ENCODE data around the gene PPP1R9B. TPM values are rescaled to one million over a fixed set of nuclear protein-coding genes. Genes with fewer than 3 reads are reported as not detected.
A peak's percentile ranks its signal among the peaks of the same experiment; 100 is the strongest.

PPP1R9B gene
- total RNA-seq, 4 donors from 2014 or later, result 28.6 to 37.2 (median 31.9) TPM

- Histone ChIP-seq H3K4me1 (peaks cover 0 to 6% of the 10 kb centered on the region in 2 donors), H3K36me3 (no peaks in the 10 kb centered on the region), H3K9me3 (no peaks in the 10 kb centered on the region), H3K27me3 (no peaks in the 10 kb centered on the region), H3K4me3 (replicated peaks in 1 of 3) (no peak overlapping the region), H3K27ac (no peak overlapping the region)
- no peak for TF ChIP-seq POLR2A (IDR thresholded peaks at IDR 0.05)
- TF ChIP-seq CTCF (IDR thresholded peaks at IDR 0.05), result no peak
- no peak for DNase-seq
- WGBS, 2 donors, result 81 to 90% methylated on average over 6 to 9 of the region's 11 CpGs
- intact Hi-C loops (cut with DNase I), result loop anchor here (5.0 kb wide), 1 partner anchor 67 kb away; the partner anchor contains the start of gene PDK2
Measured at GRCh38 chr17:50163843-50164696, 13.6 kb upstream of the PPP1R9B start.

- no peaks in the 10 kb centered on the region for H3K9me3 ChIP-seq
- intact Hi-C loops (cut with DNase I), result loop anchor here (5.0 kb wide), 1 partner anchor 65 kb away; the partner anchor contains the start of gene PDK2
- no peaks in the 10 kb centered on the region for H3K36me3 ChIP-seq
- no peak overlapping the region for H3K4me3 ChIP-seq (replicated peaks in 1 of 3)
- H3K27me3 ChIP-seq, result no peaks in the 10 kb centered on the region
- H3K4me1 ChIP-seq, result peaks cover 0 to 6% of the 10 kb centered on the region in 2 donors
- DNase-seq, result no peak
- H3K27ac ChIP-seq, result no peak overlapping the region
- 74 to 77% methylated on average over 8 of the region's 8 CpGs for WGBS, 2 donors
- TF ChIP-seq CTCF (IDR thresholded peaks at IDR 0.05), result no peak
- no peak for TF ChIP-seq POLR2A (IDR thresholded peaks at IDR 0.05)
Measured at GRCh38 chr17:50162466-50163254, 12.2 kb upstream of the PPP1R9B start.

- H3K4me1 ChIP-seq, result peaks cover 0 to 6% of the 10 kb centered on the region in 2 donors
- no peaks in the 10 kb centered on the region for H3K27me3 ChIP-seq
- intact Hi-C loops (cut with DNase I), result loop anchor here (5.0 kb wide), 1 partner anchor 65 kb away; the partner anchor contains the start of gene PDK2
- H3K9me3 ChIP-seq, result no peaks in the 10 kb centered on the region
- H3K36me3 ChIP-seq, result no peaks in the 10 kb centered on the region
- no peak overlapping the region for H3K27ac ChIP-seq
- no peak for DNase-seq
- H3K4me3 ChIP-seq (replicated peaks in 1 of 3), result no peak overlapping the region
- 45 to 60% methylated on average over 16 of the region's 16 CpGs for WGBS, 2 donors
- TF ChIP-seq POLR2A (IDR thresholded peaks at IDR 0.05) (no peak), CTCF (IDR thresholded peaks at IDR 0.05) (no peak)
Measured at GRCh38 chr17:50161911-50162288, 11.4 kb upstream of the PPP1R9B start.

- intact Hi-C loops (cut with DNase I), result loop anchor here (5.0 kb wide), 1 partner anchor 64 kb away; the partner anchor contains the start of gene PDK2
- Histone ChIP-seq H3K9me3 (no peaks in the 10 kb centered on the region), H3K4me1 (peaks cover 0 to 6% of the 10 kb centered on the region in 2 donors), H3K27me3 (no peaks in the 10 kb centered on the region), H3K36me3 (no peaks in the 10 kb centered on the region), H3K27ac (peak overlapping the region in 2 of 3 donors; percentile 27 to 54), H3K4me3 (replicated peaks in 1 of 3) (peak overlapping the region in 2 of 3 donors; percentile 2 to 43)
- 1 to 2% methylated on average over 28 to 51 of the region's 53 CpGs for WGBS, 2 donors
- DNase-seq, result peak; percentile 87 to 91
- TF ChIP-seq POLR2A (IDR thresholded peaks at IDR 0.05), result peak in 1 of 2 donors; percentile 37
- TF ChIP-seq CTCF (IDR thresholded peaks at IDR 0.05), result peak; percentile 65 to 97 (median 86)
Measured at GRCh38 chr17:50161023-50161910, 10.8 kb upstream of the PPP1R9B start.
